HT-29 (cell line): ENCODE measurements around the gene HS3ST5. TPM values are rescaled to one million over a fixed set of nuclear protein-coding genes. Genes with fewer than 3 reads are reported as not detected.
"Not testable (repeated sequence)": the region's sequence is repeated elsewhere in the genome, so short reads cannot be mapped to it uniquely, and the experiment has no call there.

Experiments
- DNase-seq: peaks from one replicate; pipeline ENCODE4 v3.0.0-alpha.2; 2015; ENCODE audit warnings: low spot score
- total RNA-seq: library from RNA; depleted of rRNA; stranded (reverse); fragments of >200 nt; shearing (Covaris generic); gene quantifications from 2 replicates; pipeline ENCODE4 v1.2.3, GENCODE V29; 2014

The HS3ST5 gene
- total RNA-seq, 1 experiment from 2014 or later: not detected

DNA sequence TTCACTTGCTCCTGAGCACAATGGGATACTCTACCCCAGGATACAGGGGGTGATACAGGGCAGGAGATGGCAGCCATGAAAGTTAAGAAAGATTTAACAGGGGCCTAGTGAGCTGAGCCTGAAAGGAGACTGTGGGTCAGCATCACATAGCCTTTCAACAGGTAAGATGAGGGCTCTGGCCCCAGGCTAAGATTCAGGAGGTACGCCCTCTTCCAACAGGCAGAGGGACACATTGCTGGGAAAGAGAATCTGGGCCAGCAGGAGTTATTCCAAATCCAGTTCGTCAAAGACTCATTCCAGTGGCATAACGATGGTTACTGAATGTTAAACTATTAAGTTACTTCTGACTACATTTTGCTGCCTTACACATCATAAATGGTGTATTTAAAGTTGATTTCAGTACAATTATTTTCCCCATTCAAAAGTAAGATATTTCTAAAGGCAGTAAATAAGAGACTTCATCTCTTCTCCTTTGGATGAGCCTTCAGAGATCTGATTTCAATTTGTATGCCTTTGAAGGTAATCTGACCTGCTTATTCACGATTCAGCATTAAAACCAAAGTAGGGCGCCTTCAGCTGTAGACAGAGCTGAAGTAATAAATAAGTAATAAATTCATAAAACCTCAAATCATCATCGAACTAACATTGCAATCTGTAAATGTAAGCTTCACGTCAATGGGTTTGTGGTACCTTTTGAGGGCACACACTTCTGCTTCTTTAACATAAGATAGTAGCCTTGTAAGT lies 62.4 kb downstream of the HS3ST5 start:
- no peak for DNase-seq

DNA sequence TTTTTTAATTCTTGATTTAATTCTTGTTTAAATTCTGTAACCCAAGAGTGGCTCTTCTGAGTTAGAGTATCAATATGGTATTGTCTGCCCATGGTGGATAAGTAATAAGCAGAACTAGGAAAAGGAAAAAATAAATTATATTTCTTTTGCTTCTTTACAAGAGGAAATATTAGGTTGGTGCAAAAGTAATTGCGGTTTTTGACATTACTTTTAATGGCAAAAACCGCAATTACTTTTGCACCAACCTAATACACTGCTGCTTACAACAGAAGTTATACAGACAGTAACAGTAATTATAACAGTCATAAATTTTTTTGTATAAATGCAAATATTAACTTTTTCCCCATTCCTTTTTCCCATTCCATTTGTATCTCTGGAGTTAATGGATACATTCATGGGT lies 65.6 kb downstream of the HS3ST5 start:
- peak; percentile 6 for DNase-seq

DNA sequence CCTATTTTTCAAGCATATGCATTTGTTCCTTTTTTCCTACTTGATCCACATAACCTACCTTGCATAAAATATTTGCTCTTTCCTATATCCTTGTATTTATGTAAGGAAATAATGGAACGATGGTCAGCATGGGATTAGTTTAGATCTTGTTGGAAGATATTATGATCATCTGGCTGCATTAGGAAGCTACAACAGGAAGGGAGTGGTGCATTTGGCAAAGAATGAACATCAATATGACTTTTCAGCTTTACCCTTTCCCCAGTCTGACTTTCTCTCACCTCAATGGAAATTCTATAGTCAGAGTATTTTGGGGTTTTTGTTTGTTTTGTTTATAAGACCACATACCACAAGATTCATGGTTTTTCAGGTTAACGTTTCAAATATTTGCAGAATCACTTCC lies 66.0 kb downstream of the HS3ST5 start:
- no peak for DNase-seq

DNA sequence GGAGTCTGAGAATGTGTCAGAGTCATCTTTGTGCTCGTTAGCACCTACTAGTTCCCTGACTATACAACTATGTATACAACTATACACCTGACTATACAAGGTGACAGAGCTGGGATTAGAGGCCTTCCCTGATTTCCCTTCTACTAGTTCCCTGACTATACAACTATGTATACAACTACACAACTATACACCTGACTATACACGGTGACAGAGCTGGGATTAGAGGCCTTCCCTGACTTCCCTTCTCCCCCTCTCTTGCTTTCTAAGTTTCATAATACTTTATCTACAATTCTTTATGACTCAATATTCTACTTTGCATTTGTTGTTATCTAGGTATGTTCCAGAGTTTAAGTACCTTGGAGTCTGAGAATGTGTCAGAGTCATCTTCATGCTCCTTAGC lies 68.0 kb downstream of the HS3ST5 start:
- DNase-seq: no peak

DNA sequence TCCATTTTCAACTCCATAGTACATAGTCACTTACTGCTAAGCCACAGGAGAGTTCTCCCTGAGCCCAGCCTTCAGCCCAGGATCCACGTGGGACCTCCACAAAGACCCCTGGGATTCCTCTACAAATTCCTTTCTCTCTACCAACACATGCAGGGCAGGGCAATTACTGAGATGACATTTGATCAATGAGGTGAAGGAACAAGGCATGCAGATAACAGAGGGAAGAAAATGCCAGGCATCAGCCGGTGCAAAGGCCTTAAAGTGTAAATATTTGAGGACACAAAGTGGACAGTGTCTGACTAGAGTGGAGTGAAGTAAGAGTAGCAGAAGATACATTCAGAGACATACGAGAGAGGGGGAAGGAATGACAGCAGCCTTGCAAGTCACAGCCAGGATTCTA lies 70.2 kb downstream of the HS3ST5 start:
- DNase-seq: no peak

DNA sequence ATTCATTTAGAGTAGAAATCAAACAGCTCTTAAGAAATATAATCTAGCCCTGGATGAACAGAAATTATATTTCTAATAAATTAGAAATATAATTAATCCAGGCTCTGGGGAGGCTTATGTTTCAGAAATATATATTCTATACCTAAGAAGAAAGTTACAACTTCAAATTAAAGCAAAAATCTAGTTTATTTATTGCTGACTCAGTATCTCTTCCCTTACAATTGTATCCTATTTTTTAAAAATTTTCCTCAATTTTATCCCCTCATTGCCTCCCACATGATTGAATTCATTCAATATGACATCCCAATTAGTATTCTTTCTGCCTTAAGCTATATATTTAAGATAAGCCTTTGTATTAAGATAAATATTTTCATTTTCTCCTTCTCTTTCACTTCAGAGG lies 71.4 kb downstream of the HS3ST5 start:
- DNase-seq: no peak

DNA sequence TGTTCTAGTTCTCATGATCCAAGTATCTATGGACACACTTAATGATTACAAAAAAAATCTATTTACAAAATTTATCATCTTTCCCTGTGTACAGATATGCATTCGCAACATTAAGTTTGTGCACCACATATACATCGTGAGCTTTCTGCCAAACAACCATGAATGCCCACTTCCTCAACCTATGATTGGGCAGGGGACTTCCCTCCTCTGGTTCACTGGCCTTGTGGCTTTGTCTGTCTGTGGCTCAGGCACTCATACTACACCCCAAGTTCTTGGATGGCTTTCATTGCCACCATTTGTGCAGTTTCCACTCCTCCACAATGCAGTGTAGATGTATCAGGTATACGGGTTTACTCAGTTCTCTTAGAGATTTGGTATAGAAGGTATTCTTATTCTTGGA lies 74.9 kb downstream of the HS3ST5 start:
- no peak for DNase-seq

DNA sequence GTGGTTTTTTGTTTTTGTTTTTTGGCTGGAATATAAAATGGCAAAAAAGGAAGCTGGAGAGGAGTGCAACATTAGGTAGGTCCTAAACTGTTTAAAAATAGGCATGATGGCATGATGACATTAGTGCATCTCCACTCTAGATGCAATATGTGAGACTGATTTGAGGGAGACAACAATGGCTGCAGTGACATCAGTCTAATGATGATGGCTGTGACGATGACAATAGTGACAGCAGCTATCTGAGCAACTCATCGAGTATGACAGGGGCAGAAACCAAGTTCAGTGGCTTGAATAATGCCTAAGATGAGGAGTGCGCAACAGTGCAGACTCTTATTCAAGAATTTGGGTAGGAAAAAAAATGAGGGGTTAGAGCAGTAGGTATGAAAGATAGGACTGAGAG lies 82.0 kb downstream of the HS3ST5 start:
- DNase-seq: no peak

DNA sequence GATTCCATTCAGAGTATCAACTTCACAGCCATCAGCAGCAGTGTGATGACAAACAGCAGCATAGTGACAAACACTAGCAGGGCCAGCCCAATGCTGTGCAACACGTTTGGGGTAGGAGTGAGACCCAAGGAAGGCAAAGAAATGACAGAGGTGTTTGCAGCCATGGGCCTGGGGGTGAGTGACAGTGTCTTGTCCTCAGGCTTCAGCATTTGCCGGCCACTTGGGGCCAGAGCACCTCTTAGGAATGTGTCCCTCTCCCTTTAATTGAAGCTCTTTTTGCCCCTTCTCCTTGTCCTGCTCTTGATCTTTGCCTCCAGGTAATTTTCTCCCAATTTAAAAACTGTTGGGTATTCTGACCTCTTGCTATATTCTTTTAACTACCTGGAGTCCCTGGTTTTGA lies 84.4 kb downstream of the HS3ST5 start:
- DNase-seq: no peak

DNA sequence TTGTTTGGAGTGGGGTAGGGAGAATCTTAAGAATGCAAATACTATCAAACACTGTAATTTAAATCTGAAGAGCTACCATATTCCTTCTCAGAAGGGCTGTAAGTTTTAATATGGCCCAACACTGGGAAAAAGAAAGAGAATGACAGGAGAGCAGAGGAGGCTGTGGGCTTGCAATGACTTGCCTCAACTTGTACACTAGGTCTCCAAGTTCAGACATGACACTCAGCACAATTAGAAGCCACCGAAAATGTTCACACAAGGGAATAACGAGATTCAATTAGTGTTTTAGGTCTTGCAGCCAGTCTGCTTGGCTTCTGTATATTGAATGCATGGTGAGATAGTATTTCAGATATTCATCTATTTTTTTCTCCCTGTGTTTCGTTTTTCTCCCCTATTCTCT lies 89.4 kb downstream of the HS3ST5 start:
- DNase-seq: no peak

DNA sequence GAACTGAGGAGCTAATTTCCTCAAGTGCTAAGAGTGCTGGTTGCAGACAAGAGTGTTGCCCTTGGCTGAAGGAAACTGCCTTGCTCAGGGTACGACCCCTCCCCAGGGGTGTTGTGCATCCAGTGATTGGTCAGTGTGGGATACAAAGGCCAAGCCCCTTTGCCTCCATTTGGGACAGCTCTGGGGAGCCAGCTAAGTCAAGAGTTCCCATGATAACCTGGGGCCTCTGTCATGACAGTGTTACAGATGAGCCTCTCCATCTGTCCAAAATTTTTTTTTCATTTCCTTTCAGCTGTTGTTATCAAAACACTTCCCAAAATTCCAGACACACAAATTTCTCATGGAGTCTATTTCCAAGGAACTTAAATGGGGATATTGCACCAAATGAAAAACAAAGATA lies 93.3 kb downstream of the HS3ST5 start:
- no peak for DNase-seq

DNA sequence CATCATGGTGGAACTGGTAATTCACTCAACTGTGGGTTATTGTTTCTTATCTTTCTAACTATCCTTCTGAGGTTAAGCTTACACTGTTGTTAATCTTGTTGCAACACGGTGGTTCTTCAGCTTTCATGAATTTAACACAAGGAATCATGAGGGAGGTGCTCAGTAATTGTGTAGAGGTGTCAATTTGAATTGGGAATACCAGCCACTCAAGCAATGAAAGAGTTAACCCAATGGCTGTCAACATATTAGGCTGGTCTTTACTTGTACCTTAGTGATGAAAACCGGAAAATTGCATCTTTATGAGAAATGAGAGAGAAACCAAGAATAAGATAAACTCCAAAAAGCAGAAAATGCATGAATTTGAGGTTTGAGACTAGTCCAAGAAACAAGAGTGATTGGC lies 95.7 kb downstream of the HS3ST5 start:
- DNase-seq: no peak

DNA sequence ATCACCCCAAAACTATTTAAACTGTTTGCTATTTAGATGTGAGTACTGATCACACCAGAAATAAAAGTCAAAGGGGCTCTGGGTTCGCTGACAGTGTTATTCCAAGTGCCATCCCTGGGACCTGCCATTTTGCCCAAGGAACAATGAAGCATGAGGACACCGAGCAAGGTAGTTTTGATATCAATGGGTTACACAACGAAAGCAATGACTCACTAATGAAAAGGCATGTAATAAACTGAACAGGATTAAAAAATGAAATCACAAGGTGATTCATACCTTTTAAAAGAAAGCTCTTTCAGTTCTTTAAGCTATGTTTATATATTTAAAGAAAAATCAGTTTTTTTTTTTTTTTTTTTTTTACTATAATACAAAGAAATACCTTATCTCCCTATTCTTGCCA lies 102.0 kb downstream of the HS3ST5 start:
- no peak for DNase-seq

DNA sequence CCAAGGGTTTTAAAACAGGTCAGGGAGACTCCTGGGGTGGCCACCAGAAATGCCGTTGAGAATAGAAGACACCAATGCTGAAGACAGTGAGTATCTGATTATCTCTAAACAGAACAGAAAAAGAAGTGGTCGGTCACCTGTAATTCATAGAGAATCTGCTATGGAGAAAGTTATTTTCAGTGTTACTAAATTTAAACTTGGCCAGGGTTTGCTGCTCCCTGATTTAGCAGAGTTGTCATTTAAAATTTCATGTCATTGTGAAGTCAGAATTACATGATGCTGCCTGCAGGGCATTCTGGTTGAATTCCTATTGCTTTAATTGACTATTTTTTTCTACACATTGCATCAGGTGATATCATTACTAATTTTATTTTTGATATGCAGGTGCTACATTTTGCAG lies 114.1 kb downstream of the HS3ST5 start:
- no peak for DNase-seq

DNA sequence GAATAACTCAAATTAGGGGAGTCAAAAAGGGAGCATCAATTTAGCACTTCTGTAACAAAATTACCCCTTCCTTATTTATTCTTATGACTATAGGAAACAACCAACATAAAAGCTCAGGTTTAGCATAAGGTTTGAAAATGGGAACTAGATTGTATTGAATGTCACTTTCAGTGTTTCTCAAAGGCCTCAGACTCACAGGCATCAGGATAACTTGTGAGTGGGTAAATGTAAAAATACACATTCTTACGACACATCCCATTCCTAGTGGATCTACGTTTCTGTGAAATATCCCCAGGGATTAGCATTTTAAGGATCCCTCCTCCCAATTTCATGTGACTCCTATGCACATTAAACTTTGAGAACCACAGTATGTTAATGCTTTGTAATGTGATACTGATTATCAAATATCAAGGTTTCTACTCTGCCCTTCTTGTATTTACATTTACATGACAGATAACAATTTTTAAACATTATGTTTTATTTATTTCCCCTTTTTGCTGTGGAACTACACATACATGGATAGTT lies 114.8 kb downstream of the HS3ST5 start:
- DNase-seq: no peak

DNA sequence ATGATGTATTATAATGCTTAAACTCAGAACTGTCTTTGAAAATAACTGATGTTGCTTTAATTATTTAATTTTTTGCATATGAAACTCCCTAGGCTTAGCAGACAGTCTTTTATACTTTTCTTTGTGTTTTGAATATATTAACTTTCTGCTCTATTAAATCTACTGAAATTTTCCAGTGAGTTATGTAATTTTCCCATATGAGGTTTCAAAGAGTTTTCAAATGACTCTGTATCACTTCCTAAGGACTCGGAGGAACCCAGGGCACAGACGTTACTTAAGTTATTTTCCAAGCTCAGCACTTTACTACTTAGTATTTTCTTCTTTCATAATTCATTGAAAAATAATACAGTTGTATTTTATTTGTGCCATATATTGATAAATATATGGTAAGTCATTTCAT lies 122.6 kb downstream of the HS3ST5 start:
- no peak for DNase-seq

DNA sequence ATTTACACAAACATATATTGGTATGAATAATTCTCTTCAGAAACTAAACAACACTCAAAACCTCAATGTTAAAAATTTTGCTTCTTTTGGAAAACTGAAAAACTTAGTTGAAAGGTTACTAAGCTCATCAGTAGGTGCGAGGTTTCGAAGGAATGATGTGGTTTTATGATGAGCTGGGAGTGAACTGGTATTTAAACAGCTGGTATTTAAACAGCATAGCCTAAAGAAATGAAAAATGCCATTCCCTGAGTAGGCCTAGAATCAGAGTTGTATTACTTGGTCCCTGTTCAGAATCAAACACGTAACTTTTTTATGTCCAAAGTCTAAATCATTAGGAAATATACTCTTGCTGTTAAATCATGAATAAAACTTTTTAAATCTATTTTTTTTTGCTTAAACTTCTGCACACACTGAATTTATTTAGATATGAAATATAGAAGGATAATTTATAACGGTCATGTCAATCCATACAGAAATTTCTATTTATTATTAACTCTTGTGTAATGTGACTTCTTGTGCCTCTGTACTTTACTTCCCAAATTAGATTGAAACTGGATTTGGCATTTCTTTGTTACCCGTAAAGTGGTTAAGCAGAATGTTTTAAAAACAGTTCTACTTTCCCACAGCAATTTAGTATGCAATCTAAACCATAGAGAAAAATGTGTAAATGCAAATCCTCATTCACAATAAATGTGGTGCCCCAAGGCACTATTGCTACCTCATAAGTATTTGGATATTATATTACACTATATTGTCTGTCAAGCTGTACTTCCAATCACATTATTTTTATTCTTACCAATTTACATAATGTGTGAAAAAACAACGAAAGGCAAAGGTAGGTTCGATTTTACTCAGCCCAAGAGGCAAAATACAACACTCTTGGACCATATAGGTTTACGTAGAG lies 124.1 kb downstream of the HS3ST5 start:
- DNase-seq: no peak

DNA sequence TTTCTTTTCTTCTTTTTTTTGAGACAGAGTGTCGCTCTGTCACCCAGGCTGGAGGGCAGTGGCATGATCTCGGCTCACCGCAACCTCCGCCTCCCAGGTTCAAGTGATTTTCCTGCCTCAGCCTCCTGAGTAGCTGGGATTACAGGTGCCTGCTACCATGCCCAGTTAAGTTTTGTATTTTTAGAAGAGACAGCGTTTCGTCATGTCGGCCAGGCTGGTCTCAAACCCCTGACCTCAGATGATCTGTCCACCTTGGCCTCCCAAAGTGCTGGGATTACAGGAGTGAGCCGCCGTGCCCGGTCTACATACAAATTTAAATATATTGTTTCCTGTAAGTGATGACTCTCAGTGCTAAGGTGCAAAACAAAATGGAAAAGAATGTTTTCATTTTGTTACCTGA lies 124.8 kb downstream of the HS3ST5 start:
- not testable (repeated sequence) for DNase-seq

DNA sequence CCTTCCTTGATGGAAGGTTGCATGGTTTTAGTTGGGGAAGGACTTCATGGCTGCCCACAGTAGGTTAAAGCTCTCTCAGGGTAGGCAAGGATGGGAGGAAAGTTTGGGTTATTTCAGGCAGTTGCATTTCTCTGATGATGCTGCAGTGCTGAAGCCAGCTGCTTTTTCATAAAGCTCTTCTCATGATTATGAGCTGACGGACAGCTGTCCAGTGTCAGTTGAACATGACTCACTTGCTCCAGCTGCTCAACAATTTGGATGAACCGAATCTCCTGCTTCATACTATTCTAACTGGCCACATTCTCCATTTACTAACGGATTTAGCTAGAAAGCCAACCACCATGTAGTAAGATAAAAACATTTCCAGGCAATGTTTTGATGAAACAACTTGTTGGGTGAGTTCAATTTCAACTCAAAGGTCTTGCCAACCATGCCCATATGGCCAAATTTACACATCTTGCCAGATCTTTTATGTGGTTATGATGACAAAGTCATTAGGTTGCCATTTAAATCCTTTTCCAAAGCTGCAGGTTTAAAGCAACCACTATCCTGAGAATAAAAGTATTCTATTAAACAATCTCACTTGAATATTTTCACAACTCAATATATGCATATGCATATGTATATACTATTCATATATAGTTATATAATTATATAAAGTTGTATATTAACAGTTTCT lies 125.9 kb downstream of the HS3ST5 start:
- no peak for DNase-seq

DNA sequence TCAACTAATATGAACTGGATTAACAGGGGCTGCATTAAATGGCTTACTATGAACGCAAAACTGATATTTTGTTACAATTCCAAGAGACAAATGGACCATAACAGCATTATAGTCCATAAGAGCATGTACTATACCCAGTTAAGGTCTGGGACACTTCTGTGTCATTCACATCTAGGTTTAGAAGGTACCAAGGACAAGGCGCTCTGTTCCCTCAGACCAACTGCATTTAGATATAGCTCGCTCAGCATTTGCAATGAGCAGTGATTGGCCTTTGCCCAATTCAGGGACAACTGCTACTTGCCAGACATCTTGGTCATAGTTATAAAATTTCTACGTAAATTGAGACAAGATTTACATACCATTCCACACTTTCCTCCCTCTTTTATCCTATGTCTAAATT lies 132.4 kb downstream of the HS3ST5 start:
- no peak for DNase-seq

DNA sequence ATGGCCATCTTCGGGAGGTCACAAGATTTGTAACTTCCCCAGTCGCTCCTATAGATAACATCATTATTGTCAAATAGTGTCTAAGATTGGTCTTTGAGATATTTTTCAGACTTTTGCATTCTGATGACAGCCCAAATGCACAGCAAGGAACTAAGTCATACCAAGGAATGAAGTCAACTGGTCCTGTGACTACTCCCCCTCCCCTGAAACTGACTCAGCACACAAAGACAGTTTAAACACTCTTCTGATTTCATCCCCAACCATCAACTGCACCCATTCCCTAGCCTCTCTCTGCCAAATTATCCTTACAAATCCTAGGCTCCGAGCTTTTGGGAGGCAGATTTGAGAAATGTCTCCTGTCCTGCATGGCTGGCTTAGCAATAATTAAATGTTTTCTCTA lies 139.4 kb downstream of the HS3ST5 start:
- no peak for DNase-seq

DNA sequence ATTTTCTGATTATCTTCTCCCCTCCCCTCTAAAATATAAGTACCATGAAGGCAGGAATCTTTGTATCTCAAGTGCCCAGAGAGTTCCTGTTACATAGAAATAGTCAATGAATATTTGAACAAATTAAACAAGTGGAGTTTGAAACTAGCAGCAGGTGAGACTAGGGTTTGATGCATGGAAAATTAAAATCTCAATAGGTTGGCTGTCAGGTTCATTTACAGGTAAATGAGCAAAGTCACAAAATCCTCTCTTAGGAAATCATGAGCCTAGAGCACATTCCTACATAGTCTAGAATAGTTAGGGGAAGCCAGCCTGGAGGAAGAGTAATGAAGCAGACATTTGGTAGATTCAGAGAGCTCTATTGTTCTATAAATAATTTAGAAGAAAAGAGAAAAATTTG lies 140.4 kb downstream of the HS3ST5 start:
- DNase-seq: no peak
